ENCODE results near the gene SYNRG.

Gene SYNRG

DNA sequence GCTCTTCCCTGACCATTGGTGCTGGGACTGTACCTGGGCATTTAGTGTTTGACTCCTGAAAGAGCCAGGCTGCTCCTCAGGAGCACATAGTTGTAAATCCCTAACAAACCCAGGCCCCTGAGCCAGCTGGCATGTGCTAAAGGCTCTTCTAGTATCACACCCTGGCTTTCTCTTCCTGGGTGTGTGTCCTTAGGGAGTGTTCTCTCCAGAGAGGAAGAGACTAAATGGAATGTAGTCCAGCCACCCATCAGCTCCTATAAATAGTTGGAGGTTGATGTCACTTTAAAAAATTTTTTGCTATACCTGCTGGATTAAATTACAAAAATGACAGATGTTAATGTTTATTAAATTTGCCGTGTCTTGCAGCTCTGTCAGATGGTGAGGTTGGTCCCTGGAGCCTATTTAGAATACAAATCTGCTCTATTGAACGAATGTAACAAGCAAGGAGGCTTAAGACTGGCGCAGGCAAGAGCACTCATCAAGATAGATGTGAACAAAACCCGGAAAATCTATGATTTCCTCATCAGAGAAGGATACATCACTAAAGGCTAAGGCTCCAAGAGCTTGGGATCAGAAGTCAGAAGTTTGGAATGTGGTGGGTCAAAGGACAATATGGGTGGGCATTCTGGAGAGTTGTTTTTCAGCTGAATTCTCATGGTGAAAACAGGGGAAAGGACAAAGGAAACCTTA is 132.6 kb downstream of the SYNRG start:
- in situ Hi-C loops (cut with MboI; ENCODE audit: low sequenced_read_pairs) = no loop called here

DNA sequence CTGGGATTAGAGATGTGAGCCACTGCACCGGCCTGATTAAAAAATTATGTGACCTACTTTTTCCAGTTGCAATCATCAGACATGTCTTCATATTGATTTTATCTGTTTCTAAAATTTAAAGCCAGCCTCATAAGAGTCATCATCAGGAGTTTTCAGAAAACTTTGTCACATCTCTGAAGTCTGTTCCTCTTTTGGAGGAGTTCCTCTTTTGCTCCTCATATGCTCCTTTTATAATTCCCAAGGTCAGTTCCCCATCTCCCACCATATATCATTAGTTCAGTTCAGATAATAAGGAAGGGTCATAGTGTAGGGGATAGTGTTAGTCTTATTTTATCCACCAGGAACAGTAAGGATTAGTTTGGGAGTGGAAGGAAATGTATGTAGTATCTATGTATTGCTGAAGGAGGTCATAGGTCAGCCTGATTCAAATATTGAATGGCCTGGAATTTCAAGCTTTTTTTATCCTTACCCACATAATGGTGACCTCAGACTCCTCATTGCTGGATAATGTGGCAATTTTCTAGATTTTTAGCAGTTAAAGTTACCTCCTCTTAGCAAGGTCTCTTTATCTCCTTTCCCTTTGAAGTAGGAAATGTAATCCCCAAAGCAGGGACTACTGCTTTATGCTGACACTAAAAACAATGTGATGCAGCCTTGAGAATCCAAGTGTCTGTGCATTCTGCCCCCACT is 133.3 kb downstream of the SYNRG start:
- in situ Hi-C loops (cut with MboI; ENCODE audit: low sequenced_read_pairs) = no loop called here

DNA sequence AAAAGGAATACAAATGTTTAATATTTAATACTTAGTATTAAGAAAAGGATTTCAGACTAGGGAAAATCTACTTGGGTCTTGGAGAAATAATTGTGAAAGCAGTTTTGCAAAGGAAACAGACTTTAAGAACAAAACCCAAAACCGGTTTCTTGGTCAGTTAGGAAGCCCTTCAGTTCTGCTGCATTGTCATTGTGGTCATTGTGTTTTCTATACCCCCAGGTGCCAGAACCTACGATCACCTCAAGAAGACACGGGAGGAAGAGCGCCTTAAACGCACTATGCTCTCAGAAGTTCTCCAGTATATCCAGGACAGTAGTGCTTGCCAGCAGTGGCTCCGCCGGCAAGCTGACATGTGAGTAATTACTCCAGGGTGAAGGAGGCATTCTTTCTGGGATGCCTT is 139.0 kb downstream of the SYNRG start:
- in situ Hi-C loops (cut with MboI; ENCODE audit: low sequenced_read_pairs) = no loop called here

DNA sequence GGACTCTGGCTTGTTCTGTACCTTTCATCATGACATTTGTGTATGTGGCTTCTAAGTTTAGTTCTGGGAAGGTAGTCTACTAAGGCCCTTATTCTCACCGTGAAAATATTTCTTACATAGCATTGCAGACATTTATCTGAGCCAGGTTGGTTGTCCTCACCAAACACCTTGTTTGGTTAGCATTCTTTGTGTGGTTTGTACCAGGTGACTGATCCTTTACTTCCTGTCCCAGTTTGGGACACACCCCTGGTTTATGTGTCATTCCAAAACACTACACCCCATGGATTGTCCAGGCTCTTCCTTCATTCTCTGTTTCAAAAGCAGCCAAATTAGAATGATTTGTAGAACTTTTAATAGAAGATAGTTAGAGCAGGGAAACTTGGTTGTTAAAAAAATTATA is 142.7 kb downstream of the SYNRG start:
- in situ Hi-C loops (cut with MboI; ENCODE audit: low sequenced_read_pairs) = no loop called here

DNA sequence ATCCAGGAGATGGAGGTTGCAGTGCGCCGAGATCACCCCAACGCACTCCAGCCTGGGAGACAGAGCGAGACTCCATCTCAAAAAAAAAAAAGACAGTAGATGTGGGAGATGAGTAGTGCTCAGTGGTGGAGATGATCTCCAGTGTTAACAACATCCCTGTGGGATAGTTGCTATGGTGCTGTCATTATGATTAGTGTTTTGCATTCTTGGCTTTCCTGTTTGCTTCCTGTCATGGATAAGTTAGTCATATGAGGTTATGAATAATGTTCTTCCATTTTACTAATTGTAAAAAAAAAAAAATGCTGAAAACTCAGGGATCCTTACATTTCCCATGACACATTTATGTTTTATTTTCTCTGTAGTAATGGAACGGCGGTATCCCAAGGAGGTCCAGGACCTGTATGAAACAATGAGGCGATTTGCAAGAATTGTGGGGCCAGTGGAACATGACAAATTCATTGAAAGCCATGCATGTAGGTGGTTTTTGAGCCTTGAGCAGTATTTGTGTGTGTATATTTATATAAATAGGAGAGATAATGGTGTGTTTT is 144.1 kb downstream of the SYNRG start:
- in situ Hi-C loops (cut with MboI; ENCODE audit: low sequenced_read_pairs) = no loop called here
